CD1c-positive myeloid dendritic cell (primary cell): ENCODE data around the gene CAND2.
A peak's percentile ranks its signal among the peaks of the same experiment; 100 is the strongest.
"Not testable (repeated sequence)": the region's sequence is repeated elsewhere in the genome, so short reads cannot be mapped to it uniquely, and the experiment has no call there.

Source experiments
- DNase-seq: peaks from one replicate; pipeline ENCODE4 v3.0.0-alpha.2; 2016; ENCODE audit errors: extremely low spot score

CAND2 gene

DNA sequence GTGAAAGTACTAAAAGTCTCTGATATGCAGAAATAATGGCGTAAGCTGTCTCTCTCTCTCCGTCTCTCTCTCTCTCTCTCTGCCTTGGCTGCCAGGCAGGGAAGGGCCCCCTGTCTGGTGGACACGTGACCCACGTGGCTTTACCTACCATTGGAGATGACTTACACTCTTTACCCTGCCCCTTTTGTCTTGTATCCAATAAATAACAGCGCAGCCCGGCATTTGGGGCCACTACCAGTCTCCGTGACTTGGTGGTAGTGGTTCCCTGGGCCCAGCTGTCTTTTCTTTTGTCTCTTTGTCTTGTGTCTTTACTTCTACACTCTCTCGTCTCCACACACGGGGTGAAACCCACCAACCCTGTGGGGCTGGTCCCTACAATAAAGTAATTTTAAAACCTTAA lies 25.2 kb upstream of the CAND2 start:
- DNase-seq: no peak

- DNase-seq: no peak
Measured at GRCh38 chr3:12772462-12772861, 24.0 kb upstream of the CAND2 start.

DNA sequence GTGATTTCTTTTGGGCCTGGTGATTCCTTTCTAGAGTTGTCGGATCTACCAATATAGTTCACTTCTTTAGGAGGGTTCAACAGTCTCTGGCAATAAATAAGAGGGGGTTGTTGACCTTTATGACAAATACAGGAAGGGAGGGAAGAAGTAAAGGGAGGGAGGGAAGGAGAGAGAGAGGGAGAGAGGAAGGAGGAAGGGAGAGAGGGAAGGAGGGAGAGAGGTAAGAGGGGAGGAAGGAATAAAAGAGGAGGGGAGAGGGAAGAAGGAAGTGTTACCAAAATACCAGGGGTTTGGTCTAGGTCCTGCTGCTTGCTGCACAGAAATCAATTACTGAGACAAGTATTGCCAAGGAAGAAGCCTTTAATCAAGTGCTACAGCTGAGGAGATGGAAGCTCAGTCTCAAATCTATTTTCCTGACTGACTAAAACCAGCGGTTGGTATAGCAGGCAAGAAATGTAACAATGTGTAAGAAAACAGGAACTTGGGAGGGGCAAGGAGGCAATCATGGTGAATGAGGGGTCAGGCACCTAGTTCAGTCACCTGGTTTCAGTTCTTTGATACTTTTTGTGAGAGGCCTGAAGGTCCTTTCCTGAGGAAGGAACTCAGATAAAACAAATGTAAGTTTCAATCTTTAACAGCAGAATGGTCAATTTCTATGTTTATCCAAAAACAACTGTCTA lies 23.3 kb upstream of the CAND2 start:
- no peak for DNase-seq

DNA sequence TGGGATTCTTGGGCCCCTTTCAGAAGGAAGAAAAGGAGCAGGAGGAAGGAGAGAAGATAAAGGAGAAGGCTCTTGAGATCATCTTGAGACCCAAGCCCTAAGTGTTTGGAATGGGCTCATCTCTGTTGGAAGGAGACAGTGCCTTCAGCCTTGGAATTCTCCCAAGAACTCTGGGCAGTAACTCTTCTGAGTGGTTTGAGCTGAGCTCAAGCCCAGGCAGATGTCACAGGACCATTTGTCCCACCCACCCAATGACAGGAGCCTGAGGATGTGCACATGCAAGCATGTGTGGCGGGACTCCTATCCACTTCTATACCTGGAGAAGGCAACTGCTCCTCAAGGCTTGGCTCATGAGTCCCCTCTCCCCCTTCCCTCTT lies 22.8 kb upstream of the CAND2 start:
- no peak for DNase-seq

- no peak for DNase-seq
Measured at GRCh38 chr3:12774619-12775018, 21.9 kb upstream of the CAND2 start.

- no peak for DNase-seq
Measured at GRCh38 chr3:12775226-12775625, 21.3 kb upstream of the CAND2 start.

DNA sequence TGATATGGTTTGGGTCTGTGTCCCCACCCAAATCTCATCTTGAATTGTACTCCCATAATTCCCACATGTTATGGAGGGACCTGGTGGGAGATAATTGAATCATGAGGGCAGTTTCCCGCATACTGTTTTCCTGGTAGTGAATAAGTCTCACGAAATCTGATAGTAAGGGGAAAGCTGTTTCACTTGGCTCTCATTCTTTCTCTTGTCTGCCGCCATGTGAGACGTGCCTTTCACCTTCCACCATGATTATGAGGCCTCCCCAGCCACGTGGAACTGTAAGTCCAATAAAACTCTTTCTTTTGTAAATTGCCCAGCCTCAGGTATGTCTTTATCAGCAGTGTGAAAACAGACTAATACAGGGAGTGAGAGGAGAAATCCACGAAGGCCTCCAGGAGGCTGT lies 20.5 kb upstream of the CAND2 start:
- not testable (repeated sequence) for DNase-seq

DNA sequence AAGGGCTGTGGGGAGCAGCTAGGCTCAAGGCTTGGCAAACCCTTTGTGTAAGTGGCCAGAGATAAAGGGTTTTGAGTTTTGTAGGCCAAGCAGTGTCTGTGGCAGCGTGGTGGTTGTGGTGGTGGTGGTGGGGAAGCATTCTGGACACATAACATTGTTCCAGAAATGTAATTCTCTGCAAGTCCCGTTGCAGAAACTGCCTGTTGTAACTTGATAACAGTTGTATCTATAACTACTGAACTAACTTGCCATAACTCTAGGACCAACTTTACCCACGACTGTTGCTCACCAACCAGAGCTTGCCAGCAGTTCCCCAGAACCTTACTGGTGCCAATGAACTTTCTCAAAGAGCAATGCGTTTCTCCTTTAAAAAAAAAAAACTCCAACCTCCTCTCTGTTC lies 19.3 kb upstream of the CAND2 start:
- no peak for DNase-seq

DNA sequence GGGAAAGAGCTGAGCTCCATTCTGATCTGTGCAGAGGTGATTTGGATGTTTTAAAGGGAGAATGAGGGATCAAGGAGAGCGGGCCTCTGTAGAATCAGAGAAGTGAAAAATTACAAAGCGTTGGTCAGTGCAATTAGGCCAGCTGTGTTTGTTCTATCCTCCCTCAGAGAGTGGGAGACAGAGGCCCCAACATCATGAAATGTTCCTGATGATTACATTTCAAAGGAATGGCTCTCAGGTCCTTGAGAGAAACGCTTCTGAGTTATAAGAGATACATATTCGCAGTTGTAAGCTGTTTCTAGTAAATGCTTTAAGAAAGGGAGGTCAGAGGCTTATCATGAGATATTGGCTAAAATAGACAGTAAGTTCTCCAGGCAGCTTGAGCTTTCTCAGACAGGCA lies 15.7 kb upstream of the CAND2 start:
- no peak for DNase-seq

- no peak for DNase-seq
Measured at GRCh38 chr3:12782172-12782815, 14.2 kb upstream of the CAND2 start.

DNA sequence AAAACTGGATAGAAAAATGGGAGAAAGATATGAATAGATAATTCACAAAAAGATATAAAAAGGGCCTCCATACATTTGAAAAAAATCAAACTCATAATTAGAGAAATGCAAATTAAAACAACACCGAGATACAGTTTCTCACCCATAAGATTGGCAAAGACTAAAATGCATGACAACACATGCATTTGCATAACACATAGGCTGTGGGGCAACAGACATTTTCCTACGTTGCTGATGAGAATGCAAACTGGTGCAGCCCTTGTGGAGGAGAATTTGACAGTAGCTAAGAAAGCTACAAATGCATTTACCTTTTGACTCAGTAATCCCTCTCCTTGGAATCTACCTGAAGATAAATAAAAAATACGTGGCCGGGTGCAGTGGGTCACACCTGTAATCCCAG lies 11.4 kb upstream of the CAND2 start:
- DNase-seq: no peak

DNA sequence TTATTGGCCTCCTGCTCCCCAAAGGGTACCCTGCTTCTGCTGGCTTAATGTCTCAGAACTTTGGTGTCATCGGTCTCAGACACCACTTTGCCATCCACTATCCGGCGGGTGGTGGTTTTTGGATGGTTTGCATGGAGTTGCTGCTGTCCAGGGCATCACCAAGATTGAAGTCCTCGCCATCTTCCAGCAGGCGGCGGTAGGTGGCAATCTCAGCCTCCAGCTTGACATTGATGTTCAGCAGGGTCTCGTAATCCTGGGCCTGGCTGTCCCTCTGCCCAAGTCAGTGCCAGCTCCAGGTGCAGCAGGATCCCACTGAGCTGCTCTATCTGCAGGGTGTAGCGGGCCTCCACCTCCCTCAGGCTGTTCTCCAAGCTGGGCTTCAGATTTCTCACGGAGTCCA lies 9.1 kb upstream of the CAND2 start:
- DNase-seq: peak; percentile 41

DNA sequence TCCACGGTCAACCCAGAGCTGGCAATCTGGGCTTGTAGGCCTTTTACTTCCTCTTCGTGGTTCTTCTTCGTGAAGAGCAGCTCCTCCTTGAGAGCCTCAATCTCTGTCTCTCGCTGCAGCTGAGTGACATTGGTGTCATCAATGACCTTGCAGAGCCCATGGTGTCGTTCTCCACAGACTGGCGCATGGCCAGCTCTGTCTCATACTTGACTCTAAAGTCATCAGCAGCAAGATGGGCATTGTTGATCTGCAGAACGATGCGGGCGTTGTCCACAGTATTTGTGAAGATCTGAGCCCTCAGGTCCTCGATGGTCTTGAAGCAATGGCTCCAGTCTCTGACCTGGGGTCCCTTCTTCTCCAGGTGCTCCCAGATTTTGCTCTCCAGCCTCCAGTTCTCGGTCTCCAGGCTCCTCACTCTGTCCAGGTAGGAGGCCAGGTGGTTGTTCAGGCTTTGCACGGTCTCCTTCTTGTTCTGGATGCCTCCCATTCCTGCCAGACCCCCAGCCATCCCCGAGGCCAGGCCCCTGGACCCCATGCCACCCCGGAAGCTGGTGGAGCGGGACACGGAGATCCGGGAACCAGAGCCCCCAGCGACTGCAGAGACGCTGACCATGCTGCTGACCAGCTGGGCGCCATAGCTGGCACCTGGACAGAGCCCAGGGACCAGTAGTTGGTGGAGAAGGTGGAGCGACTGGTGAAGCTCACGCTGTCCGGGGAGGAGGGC lies 8.4 kb upstream of the CAND2 start:
- not testable (repeated sequence) for DNase-seq

- peak; percentile 6 for DNase-seq
Measured at GRCh38 chr3:12791430-12791829, 5.0 kb upstream of the CAND2 start.

DNA sequence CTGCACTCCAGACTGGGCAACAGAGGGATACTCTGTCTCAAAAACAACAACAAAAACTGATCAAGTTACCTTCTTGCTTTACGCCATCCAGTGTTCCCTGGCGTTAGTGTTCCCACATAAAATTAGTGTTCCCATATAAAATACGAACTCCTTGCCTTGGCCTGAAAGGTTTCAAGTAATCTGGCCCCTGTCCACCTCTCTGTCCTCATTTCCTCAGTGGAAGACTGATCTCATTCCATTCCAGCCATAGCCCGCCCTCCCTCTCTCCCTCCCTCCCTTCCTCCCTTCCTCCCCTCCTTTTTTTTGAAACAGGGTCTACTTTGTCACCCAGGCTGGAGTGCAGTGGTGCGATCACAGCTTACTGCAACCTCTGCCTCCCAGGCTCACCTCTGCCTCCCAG lies 2.8 kb upstream of the CAND2 start:
- DNase-seq: no peak

DNA sequence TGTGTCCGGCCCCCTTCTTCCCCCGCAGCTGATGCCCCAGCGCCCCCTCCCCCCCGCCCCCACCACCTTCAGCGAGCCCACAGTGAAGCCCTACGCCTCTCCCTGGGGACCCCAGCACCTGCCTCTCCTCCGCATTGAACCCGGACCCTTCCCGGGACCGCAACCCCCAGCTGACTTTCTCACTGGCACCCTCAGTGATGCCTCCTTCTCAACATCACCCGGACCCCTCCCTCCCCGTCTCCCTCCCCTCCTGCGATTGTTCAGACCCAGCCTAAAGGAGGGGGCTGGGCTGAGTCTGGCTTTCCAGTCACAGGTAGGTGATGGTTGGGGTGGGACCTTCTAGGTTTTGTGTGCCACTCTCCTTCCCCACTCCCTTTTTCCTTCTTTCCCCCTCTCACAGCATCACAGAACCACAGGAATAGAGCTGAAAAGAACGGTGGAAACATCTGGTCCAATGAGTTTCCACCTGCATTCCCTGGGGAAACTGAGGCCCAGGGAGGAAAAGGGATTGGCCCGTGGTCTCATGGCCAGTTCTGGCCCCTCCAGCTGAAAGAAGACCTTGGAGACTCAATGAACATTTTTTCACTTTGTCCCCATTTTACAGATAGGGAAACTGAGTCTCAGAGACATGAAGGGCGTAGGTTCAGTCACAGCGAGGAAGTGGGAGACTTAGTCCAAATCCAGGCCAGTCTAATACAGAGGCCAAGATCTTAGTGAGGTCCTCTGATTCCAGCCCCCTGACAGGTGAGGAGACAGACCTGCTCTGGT lies 828 bp downstream of the CAND2 start:
- DNase-seq: no peak

- no peak for DNase-seq
Measured at GRCh38 chr3:12797892-12798558, 1.5 kb downstream of the CAND2 start.

DNA sequence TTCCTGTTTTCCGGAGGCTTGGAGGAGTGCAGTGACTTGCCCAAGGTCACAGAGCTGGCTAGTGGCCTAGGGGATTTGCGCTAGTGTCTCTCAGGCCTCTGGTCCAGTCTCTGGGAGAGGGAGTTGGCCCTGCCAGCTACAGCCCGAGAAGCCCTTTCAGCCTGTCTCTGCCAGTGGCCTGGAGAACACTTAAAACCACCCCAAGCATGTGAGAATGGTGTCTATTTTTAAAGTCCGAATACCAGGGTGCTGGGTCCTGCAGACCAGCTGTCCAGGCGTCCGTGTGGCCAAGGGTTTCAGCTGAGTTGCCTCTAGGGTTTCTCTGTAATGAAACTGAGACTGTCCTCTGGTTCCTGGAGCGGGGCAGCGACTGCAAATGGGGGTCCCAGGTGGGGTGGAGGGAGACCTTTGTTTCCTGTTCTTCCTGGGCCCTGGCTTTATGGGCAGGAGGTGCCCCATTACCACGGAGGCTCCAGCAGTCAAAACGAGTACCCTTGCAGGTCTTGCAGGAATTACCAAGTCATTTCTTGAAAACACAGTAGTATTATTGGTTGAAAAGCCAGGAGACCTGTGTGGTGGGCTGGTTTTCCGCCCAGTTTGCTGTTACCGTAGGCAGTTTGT lies 2.2 kb downstream of the CAND2 start:
- no peak for DNase-seq

- no peak for DNase-seq
Measured at GRCh38 chr3:12799525-12800440, 3.3 kb downstream of the CAND2 start.

DNA sequence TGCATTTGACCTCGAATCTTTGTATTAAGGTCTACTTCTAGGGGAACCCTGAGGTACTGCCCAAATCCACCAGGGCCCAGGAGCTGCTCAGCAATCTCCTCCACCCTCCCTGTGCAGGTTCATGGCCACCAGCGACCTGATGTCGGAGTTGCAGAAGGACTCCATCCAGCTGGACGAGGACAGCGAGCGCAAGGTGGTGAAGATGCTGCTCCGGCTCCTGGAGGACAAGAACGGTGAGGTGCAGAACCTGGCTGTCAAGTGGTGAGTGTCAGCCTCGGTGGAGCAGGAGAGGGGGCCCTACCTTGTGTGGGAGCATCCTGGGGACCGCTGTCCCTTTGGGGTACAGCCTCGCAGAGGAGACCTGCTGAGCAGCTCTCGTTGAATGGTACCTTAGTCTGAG lies 6.9 kb downstream of the CAND2 start:
- DNase-seq: no peak
